ENCODE data around the gene CEP295NL. TPM values are rescaled to one million over a fixed set of nuclear protein-coding genes. Genes with fewer than 3 reads are reported as not detected.

Gene CEP295NL
- total RNA-seq, 1 donor from 2014 or later = 7.3 TPM

DNA sequence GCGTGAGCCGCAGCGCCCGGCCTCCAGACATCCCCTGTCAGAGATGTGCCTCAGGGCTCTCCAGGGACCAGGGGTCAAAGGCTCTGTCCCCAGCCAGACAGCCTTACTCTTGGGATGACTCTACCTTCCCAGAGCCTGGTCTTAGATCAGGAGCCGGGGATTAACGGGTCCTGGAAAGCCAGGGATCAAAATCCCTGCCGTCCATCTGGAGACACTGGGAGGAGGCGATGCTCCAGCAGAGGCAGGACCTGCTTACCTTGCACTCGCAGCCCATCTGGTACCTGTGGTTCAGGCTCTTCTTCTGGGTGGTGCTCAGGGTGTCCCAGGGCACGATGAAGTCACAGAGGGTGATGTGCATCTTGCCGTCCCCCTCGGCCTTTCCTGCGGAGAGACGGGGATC, 45.7 kb downstream of the CEP295NL start:
- H3K4me3 Mint-ChIP-seq (ENCODE audit: unreplicated experiment) = no peak overlapping the region
- H3K36me3 Mint-ChIP-seq (ENCODE audit: unreplicated experiment) = peaks cover 47% of the 10 kb centered on the region
- DNase-seq (ENCODE audit: extremely low spot score, unreplicated experiment) = no peak
- H3K27ac Mint-ChIP-seq (ENCODE audit: unreplicated experiment) = no peak overlapping the region
- H3K27me3 Mint-ChIP-seq (ENCODE audit: unreplicated experiment) = no peaks in the 10 kb centered on the region
- H3K4me1 Mint-ChIP-seq (ENCODE audit: unreplicated experiment) = peaks cover 15% of the 10 kb centered on the region
- H3K9me3 Mint-ChIP-seq (ENCODE audit: unreplicated experiment) = no peaks in the 10 kb centered on the region
- no peak for TF ChIP-seq CTCF (IDR thresholded peaks at IDR 0.05)

DNA sequence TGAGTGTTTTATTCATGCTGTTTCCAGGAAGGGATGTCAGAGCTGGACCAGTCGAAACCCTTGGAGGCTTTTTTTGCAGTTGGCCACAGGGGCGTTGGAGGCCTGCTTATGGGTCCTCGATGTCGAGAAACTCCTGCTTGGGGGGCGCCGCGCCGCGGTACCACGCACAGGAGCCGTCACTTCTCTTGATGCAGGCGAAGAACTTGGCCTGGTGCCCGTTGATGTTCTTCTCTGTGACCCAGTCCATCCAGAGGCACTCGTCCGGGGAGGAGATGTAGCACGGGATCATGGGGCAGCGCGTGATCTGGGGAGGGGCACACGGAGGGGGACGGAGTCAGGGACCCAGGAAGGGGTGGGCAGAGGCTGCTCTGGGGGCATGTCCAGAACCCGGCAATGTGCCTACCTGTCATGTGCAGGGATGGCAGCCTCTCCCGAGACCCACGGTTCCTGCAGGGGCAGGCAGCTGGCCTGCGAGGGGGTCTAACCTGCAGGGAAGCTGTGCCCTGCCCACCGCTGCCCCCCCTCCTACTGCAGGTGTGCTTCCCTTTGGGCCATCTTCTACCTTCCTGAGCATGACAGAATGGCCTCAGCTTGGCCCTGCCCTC, 47.3 kb downstream of the CEP295NL start:
- H3K9me3 Mint-ChIP-seq (ENCODE audit: unreplicated experiment) = no peaks in the 10 kb centered on the region
- no peak for DNase-seq (ENCODE audit: extremely low spot score, unreplicated experiment)
- H3K36me3 Mint-ChIP-seq (ENCODE audit: unreplicated experiment) = peaks cover 47% of the 10 kb centered on the region
- no peaks in the 10 kb centered on the region for H3K27me3 Mint-ChIP-seq (ENCODE audit: unreplicated experiment)
- TF ChIP-seq CTCF (IDR thresholded peaks at IDR 0.05) = no peak
- H3K27ac Mint-ChIP-seq (ENCODE audit: unreplicated experiment) = no peak overlapping the region
- H3K4me1 Mint-ChIP-seq (ENCODE audit: unreplicated experiment) = peaks cover 2% of the 10 kb centered on the region
- no peak overlapping the region for H3K4me3 Mint-ChIP-seq (ENCODE audit: unreplicated experiment)

DNA sequence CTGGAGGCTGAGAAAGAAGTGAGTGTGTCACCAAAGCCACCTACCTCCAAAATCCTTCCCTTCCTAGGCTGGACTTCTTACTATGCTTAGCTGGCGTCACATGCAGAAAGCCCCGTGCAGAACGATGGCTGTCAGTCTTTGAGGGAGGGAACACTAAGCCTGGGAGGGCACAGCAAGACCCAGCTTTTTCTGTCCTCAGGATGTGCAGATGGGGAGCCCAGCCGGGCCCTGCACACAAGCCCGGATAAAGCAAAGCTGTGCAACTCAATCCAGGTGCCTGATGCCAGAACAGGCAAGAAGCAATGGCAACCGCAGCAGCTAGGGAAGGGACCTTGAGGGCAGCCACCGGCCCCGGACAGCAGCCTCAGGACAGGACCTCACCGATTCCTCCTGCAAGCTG, 48.5 kb downstream of the CEP295NL start:
- no peaks in the 10 kb centered on the region for H3K9me3 Mint-ChIP-seq (ENCODE audit: unreplicated experiment)
- no peaks in the 10 kb centered on the region for H3K27me3 Mint-ChIP-seq (ENCODE audit: unreplicated experiment)
- no peak overlapping the region for H3K27ac Mint-ChIP-seq (ENCODE audit: unreplicated experiment)
- no peak for DNase-seq (ENCODE audit: extremely low spot score, unreplicated experiment)
- no peak for TF ChIP-seq CTCF (IDR thresholded peaks at IDR 0.05)
- H3K36me3 Mint-ChIP-seq (ENCODE audit: unreplicated experiment) = peaks cover 43% of the 10 kb centered on the region
- H3K4me3 Mint-ChIP-seq (ENCODE audit: unreplicated experiment) = no peak overlapping the region
- no peaks in the 10 kb centered on the region for H3K4me1 Mint-ChIP-seq (ENCODE audit: unreplicated experiment)

GRCh38 chr17:78853926-78854394, 49.0 kb downstream of the CEP295NL start:
- no peak for DNase-seq (ENCODE audit: extremely low spot score, unreplicated experiment)
- no peaks in the 10 kb centered on the region for H3K4me1 Mint-ChIP-seq (ENCODE audit: unreplicated experiment)
- H3K27ac Mint-ChIP-seq (ENCODE audit: unreplicated experiment) = no peak overlapping the region
- no peak for TF ChIP-seq CTCF (IDR thresholded peaks at IDR 0.05)
- no peaks in the 10 kb centered on the region for H3K27me3 Mint-ChIP-seq (ENCODE audit: unreplicated experiment)
- H3K4me3 Mint-ChIP-seq (ENCODE audit: unreplicated experiment) = no peak overlapping the region
- no peaks in the 10 kb centered on the region for H3K9me3 Mint-ChIP-seq (ENCODE audit: unreplicated experiment)
- H3K36me3 Mint-ChIP-seq (ENCODE audit: unreplicated experiment) = peaks cover 41% of the 10 kb centered on the region

- Mint-ChIP-seq H3K9me3 (ENCODE audit: unreplicated experiment) (no peaks in the 10 kb centered on the region), H3K4me3 (ENCODE audit: unreplicated experiment) (no peak overlapping the region), H3K27ac (ENCODE audit: unreplicated experiment) (no peak overlapping the region), H3K4me1 (ENCODE audit: unreplicated experiment) (no peaks in the 10 kb centered on the region), H3K27me3 (ENCODE audit: unreplicated experiment) (no peaks in the 10 kb centered on the region), H3K36me3 (ENCODE audit: unreplicated experiment) (peaks cover 41% of the 10 kb centered on the region)
- DNase-seq (ENCODE audit: extremely low spot score, unreplicated experiment) = no peak
- TF ChIP-seq CTCF (IDR thresholded peaks at IDR 0.05) = no peak
Observed at GRCh38 chr17:78852709-78853121, 50.3 kb downstream of the CEP295NL start.

Measured in osteocyte (in vitro differentiated cells).